ENCODE results near the gene ANKRD2.
"Not testable (repeated sequence)": the region's sequence is repeated elsewhere in the genome, so short reads cannot be mapped to it uniquely, and the experiment has no call there.

The ANKRD2 gene, protein sequence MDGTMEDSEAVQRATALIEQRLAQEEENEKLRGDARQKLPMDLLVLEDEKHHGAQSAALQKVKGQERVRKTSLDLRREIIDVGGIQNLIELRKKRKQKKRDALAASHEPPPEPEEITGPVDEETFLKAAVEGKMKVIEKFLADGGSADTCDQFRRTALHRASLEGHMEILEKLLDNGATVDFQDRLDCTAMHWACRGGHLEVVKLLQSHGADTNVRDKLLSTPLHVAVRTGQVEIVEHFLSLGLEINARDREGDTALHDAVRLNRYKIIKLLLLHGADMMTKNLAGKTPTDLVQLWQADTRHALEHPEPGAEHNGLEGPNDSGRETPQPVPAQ

DNA sequence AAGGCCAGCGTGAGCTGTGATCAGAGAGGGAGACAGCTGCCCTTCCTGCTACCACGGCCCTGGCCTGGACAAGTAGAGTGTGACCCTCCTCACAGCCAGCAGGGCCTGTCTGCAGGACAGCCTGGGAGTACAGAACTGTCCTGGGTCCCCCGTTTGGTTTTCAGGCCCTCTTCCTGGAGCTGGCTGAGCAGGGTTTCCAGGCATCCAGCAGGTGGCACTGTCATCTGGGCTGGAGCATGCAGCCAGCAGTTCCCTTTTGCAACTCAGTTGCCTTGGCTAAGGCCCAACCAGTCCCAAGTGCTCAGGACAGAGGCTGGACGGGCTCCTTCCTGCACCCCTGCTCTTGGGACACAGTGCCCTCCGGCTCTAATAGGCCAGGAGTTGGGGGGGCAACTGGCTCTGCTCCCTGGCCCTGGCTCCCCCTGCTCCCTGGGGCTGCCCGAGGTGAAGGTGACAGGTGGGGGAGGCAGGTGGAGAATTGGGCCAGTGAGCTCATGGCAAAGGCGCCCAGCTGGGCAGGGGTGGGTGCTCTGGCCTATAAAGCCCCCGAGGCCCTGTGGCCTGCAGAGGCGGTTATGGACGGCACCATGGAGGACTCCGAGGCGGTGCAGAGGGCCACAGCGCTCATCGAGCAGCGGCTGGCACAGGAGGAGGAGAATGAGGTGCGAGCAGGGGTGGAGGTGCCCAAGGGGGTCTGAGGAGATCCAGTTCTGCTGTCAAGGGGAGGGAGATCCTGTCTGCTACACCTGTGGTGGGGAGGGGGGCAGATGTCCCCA, at the start of gene ANKRD2:
TSS of gene ANKRD2 (plus strand) at position 566 of the 776 bp plus-strand sequence. CDS start at position 576, 10 bp downstream.
- peak; percentile 83 for DNase-seq

DNA sequence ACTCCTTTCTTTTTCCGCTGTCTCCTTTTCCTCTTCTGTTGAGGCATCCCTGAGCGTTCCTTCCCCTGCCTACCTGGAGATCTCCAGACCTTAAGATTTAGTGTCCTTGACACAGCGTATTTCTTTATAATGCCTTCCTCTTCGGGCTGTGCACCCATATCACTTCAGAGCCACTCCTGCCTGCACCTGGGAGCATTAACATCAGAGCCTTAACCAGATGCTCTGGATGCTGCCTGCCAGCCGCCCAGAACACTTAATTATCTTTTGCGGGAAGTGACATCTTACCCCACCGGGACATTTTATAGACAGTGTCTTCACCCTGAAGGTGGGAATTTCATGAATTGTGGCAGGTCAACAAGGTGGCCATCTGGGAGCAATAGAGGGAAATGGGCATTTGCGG, 49.6 kb upstream of the ANKRD2 start:
- DNase-seq = no peak

DNA sequence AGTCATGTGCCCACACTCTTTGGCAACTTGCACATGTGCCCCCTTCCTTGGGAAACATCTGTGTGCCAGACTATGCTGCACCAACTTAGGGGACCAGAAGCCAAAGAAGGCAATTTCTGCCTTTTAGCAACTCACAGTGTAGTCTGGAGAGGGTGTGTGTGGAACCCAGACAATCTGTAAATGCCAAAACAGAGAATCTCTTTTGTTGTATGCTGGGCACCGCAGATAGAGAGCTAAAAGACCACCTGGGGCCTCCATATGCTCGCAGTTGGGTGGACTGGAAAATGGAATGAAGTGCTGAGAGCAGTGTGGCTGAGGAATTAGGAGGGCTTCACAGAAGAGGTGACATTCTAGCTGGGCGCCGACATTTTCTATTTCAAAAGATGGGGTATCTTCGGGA, 47.5 kb upstream of the ANKRD2 start:
- no peak for DNase-seq

DNA sequence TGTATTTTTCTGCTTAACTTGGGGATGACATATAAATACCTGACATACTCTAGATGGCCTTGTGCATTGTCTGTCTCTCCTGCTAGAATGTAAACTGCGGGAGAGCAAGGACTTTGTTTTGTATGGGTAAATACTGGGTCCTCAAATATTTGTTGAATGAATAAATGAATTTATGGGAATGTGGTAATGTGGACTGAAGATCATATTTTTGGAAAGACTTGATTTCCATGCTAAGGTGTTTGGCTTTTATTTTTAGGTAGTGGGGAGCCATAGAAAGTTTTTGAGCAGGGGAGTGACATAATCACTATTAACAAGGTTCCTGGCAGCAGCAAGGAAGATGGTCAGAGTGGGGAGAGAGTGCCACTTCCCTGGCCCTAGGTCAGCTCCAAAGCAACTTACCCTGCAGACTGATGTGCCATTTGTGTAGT, 46.9 kb upstream of the ANKRD2 start:
- no peak for DNase-seq

DNA sequence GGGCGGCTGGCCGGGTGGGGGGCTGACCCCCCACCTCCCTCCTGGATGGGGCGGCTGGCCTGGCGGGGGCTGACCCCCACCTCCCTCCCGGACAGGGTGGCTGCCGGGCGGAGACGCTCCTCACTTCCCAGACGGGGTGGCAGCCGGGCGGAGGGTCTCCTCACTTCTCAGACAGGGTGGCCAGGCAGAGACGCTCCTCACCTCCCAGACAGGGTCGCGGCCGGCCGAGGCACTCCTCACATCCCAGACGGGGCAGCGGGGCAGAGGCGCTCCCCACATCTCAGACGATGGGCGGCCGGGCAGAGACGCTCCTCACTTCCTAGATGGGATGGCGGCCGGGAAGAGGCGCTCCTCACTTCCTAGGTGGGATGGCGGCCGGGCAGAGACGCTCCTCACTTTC, 43.7 kb upstream of the ANKRD2 start:
- not testable (repeated sequence) for DNase-seq

DNA sequence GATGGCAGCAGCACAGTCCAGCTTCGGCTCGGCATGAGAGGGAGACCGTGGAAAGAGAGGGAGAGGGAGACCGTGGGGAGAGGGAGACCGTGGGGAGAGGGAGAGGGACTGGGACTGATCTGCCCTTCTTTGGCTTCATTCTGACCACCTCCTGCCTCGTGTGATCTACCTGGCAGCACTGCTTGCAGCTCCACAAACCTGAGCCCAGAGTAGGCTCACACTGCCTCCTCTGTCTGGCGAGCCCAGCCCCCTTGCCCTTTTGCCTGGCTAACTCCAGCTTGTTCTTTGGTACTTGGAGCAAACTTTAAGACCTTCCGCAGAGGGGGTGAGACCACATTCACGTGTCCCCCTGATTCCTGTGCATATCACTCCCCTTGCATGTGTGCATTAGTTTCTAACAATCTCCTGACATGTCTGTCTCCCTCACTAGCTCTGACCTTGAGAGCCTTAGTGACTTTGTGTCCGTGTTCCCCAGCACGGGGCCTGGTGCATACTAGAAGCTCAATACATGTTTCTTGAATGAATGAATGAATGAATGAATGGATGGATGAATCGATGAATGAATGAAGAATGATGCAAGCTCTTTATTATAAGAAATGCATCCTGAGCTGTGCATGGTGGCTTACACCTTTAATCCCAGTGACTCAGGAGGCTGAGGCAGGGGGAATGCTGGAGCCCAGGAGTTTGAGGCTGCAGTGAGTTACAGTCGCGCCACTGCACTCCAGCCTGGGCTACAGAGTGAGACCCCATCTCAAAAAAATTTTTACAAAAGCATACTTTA, 42.7 kb upstream of the ANKRD2 start:
- DNase-seq = no peak

DNA sequence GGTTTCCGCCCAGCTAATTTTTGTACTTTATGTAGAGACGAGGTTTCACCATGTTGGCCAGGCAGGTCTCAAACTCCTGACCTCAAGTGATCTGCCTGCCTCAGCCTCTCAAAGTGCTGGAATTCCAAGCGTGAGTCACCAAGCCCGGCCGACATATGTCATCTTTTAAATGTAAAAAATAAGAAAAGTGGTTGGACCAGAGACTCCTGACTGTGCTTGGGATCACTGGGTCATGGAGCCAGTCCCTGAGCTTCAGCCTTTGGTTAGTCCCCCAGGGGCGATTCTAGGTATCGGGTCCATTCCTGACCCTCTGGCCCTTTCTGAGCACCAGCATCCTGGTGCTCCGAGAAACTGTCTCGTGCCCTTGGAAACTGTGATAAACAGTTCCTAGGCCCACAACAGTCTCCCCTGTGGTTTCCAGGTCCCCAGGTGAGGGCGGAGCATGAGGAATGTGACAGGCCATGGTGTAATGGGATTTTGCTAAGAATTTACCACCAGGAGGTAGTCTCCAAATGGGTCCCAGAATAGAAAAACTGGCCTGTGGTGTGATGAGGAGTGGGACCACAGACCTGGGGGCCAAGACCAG, 41.1 kb upstream of the ANKRD2 start:
- no peak for DNase-seq

DNA sequence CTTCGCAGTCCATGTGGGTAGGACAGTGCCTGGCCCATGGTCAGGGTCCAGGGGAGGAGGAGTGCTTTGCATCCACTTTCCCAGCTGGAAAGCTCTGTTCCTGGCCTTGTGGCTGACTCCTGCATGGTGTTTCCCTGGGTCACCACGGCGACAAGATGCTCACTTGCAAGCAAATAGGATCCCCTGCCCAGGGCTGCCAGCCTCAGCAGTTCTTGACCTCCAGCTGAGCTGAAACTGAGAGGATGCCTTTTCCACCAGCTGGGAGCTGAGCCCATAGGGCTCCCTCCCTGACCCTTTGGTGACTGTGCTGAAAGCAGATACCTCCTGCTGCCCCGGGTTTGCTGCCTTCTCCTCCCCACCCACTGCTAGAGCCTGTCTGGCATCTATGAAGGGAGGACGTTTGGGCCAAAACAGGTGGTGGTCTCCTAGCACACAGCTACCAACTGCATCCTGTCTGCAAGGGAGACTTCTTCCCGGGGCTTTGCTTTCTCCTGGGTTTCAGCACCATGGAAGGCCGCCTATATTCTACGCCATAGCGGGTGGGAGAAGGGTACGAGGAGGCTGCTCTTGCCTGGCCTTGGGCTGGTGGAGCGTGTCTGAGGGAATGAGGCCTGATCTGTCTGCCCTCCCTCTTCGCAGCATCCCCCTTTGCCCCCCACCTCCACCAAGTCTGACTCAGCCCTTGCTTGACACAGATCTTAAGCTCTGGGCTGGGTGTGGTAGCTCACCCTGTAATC, 39.5 kb upstream of the ANKRD2 start:
- no peak for DNase-seq

DNA sequence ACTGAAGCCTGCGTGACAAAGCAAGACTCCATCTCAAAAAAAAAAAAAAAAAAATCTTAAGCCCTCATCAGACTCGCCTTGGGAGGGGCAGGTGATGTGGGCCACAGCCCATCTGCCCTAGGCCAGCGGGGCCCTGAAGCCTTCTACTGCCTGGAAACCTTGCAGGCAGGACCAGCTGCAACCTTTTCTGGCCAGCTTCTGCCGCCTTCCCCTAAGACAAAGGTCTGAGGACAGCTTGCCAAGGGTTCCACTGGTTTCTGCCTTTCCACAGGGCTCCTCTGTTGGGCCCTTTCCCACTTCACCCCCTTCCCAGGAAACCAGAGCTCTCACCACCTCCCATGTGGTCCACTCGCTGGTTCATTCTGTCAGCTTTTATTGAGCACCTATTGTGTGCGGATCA, 38.7 kb upstream of the ANKRD2 start:
- DNase-seq = no peak

DNA sequence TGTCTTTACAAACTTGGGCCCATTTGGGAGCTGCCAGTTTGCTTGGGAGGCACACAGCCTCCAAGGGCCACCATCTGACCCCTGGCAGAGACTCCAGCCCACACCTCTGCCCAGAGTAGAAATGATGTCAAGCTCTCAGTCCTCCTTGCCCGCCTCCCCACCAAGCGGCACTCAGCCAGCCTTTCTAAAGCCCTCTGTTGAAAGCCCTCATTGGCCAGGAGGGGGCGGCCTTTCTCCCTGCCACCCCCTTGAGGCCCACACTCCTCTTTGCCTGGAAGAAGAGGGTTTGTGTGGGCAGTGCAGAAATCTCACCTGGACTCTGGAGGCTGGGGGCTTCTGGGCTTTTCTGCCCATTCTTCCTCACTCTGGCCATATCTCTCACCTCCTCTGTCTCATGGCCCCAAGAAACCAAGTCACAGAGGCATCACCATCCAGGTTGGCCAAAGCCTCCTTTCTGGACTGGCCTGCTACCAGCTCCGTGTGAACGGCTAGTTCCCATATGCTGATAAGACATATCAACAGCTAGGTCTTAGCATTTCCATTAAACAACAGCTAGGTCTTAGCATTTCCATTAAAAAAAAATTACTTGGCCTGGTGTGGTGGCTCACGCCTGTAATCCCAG, 37.7 kb upstream of the ANKRD2 start:
- DNase-seq = peak; percentile 40 to 68

DNA sequence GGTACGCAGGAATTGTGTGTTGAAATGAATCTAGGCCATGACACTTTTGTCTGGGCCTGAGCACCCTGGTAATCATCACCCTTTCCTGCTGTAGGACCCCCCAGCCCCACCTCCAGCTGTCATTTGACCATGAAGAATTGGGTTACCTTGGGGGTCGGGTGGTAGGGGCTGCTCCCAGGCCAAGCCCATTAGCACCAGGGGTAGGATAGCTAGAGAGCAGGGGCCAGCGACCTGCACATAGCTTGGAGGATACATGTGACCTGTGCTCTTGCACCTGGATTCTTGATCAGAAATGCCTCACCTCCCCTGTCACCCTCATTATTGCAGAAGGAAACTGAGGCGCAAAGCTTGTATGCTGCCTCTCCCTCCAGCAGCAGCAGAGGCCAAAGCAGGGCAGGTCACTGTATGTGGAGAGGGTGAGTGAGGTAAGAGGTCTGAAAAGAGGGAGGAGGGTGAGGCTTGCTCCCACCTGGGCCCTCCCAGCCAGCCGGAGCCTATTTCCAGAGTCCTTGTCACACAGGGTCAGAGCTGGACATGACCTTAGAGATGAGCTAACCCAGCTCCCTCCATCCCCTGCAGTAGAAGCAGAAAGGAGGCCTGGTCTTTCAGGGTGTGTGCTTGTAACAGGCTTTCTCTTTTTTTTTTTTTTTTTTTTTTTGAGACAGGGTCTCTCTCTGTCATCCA, 35.3 kb upstream of the ANKRD2 start:
- no peak for DNase-seq

DNA sequence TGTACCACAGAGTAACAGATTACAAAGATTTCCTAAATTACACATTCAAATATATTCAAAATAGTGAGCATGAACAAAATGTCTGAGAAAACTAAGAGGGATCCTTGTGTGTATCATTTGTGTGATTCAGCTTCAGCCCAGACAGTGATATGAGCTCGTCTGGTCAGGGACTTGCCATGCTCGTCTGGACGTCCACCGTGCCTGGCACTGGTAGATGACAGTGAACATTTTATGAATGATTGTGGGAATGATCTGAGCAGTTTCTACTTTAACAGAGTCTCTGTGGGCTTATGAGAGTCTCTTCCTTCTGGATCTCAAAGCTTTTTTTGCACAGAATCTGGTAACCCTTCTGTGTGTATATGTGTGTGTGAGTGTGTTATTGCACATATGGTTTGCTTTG, 34.2 kb upstream of the ANKRD2 start:
- DNase-seq = no peak

DNA sequence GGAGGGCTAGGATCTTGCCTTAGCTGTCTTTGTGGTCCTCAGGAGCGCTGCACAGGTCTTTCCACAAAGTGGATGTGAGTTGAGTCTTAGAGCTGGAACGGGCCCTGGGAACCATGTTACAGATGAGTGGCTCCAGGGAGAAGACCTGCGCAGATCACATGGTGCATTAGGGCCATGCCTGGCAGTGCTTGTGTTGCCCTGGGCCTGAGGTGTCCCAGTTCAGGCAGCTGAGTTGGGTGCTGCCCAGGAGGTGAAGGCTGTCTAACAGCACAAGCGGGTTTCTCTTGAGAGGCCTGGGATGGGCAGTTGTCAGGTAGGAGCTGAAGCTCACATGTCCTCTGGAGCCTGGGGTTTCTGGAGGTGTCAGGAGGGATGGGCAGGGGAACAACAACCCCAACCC, 33.7 kb upstream of the ANKRD2 start:
- no peak for DNase-seq

DNA sequence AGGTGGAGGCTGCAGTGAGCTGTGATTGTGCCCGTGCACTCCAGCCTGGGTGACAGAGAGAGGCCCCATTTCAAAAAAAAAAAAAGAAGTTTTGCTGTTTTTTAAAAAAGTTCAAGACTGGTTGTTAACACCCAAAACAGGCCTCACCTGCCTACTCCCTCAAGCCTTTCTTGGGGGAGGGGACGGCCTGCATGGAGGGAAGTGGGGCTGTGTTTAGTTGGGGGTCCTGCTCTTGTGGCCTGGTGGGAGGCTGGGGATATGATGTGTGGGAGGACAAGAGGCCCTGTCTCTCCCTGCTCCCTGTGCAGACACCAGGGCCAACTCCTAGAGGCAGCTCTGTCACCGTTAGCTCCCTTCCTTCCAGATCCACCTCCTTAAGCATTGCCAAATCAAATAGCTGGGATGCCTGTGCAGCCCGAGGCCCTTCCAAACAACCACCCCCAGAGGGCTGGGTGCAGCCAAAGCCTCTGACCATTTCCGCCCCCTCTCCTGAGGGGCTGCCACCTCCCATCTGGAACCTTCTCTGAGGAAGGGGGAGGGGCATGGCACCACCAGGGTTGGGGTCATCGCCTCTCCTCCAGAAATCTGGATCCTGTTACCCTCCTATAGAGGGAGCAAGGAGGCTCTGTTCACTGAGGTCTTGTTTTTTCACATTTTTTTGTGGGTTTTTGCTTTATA, 32.9 kb upstream of the ANKRD2 start:
- no peak for DNase-seq

DNA sequence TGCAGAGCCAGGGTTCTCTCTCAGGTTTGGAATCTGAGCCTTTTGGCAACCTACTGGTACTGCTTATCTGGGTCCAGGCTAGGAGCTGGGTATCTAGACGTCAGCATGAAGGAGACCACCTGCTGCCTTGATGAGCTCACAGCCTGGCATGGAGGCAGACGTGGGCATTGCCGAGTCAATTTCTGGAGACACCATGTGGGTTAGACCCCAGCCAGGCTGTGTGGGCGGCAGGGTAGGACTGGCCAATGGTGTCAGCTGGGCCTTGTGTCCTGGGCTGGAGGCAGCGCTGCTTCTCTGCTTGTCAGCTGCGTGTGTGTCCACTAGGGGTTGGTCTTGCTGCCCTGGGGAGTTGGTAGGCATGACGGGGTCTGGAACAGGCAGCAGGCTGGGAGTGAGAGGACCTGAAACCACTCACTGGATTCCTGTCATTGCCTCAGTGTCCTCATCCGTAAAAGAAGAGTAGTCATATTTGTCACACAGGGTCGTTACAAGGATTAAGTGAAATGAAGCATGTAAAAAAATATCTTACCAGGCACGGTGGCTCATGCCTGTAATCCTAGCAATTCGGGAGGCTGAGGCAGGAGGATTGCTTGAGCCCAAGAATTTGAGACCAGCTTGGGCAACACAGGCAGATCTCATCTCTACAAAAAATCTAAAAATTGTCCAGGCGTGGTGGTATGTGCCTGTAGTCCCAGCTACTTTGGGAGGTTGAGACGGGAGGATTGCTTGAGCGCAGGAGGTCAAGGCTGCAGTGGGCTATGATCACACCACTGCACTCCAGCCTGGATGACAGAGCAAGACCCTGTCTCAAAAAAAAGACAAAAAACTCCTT, 31.7 kb upstream of the ANKRD2 start:
- DNase-seq = no peak

DNA sequence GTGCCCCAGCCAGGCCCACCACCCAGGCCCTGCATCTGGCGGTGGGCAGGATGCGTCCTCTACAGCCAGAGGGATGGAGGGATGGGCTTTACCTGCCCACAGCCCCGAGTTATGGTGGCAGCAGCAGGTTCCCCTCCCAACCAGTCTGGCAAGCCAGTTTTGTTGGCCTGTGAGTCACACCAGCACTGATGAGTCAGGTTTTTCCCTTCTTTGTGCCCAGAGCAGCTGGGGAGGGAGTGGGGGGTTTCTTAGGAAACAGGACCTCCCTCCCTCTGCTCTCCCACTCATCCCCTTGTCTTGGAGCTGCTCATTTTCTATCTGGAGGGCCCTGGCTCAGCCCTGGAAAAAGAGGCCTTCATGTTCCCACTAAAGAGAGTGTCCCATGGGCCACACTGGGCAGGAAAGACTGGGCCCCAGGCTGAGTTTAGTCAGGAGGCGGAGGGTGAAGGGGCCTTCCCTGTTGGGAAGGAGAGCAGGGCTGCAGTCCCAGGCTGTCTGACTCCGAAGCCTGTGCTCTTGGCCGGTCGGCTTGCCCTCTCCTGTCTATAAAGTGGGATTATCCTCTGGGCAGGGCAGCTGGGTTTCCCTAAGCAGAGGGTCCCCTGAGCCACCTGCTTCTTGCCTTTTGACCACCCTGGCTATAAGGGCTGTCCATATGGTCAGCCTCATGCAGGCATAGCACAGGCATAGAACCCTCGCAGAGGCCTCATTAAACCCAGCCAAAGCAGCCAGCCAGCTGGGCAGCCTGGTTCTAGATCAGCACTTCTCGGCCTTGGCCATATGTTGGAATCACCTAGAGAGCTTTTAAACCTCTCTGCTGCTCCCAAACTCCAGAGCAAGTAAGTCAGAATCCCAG, 30.2 kb upstream of the ANKRD2 start:
- peak; percentile 72 to 79 for DNase-seq

DNA sequence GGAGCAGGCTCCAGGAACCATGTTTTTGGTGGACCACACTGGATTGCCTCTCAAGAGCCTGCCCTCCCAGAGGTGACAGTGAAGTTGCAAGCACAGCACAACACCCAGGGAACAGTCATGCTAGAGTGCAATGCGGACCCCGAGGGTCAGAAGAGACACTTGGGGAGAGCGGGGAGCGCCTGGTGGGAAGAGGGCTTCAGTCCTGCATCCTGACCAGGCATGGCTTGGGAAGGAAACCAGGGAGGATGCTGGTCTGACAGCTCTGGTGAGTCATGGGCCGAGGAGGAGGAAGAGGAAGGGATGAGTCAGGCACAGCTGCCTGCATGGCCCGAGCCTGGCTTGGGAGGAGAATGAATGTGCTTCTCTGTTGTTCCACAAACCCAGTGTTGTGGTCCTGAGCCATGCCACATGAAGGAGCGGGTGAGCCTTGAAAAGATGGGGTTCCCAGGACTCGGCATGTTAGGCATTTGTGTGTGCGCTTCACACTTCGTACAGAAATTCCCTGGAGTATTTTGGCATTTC, 29.5 kb upstream of the ANKRD2 start:
- peak; percentile 90 to 93 for DNase-seq

DNA sequence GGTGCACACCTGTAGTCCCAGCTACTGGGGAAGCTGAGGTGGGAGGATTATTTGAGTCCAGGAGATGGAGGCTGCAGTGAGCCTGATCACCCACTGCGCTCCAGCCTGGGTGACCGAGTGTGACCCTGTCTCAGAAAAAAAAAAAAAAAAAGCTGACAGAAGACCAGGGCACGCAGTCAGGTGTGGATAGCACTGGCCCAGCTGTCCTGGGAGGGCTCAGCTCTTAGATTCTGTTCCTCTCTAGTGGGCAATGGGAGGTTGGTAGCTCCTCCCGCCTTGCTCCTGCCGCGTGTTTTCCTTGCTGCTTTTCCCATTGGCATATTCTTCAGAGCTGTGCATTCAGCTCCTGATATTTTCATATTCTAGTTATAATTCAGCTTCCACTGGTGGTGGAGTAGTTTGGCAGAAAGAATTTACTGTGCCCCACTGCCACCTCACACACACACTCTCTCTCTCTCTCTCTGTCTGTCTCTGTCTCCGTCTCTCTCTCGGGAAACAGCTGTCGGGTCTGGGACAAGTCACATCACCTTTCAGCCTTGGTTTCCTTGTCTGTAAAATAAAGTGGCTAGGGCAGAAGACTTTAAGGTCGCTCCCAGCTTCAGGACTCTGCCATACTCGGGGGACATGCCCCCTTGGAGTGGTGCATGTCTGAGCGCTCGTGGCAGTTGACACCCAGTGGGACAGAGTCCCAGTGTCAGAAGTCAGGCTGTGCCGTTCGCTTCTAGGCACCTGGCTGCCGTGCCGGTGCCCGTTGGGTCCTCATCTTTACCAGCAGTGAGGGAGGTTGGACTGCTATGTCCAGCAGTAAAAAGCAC, 25.9 kb upstream of the ANKRD2 start:
- no peak for DNase-seq
